ENCODE data around the gene SLC9C2.

The SLC9C2 gene

DNA sequence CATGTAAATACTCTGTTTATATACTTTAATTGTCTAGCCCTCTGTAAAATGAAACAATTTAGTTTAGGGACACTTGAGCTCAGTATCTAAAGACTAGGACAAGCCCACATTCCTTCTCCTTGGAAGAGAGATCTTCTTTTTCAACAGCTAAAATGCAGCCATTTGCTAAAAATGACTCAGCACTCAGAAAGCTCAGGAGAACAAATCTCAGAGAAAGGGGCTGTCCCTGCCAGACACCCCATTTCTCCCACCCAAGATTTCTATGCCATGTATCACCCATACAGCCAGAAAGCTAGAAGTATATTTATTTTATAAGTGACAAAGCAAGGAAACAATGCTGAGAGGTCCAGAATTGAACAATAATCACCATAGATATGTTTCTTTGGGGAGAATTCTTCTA lies 148.9 kb downstream of the SLC9C2 start:
- TF ChIP-seq, protein P1, sequence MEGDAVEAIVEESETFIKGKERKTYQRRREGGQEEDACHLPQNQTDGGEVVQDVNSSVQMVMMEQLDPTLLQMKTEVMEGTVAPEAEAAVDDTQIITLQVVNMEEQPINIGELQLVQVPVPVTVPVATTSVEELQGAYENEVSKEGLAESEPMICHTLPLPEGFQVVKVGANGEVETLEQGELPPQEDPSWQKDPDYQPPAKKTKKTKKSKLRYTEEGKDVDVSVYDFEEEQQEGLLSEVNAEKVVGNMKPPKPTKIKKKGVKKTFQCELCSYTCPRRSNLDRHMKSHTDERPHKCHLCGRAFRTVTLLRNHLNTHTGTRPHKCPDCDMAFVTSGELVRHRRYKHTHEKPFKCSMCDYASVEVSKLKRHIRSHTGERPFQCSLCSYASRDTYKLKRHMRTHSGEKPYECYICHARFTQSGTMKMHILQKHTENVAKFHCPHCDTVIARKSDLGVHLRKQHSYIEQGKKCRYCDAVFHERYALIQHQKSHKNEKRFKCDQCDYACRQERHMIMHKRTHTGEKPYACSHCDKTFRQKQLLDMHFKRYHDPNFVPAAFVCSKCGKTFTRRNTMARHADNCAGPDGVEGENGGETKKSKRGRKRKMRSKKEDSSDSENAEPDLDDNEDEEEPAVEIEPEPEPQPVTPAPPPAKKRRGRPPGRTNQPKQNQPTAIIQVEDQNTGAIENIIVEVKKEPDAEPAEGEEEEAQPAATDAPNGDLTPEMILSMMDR (IDR thresholded peaks at IDR 0.05; ENCODE audit: insufficient read depth, low read depth, low read length, missing control alignments): no peak
- no peak for DNase-seq (ENCODE audit: low read depth)

DNA sequence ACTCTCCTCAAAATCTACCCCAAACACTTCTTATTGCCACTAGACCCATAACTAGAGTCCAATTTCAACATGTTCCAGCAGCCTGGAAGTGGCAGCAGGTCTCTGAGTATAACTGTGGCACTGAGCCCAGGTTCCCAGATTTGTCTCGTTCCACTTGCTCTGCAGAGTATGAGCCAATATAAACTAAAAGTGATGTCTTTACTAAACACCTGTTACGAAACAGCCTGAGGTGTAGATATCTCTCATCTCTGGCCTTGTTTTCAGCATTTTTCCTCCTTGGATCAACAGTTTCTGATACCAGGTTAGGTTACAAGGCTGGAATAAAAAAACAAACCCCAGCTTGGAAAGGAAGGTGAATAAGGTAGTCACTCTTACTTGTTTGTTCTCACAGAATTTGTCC lies 150.9 kb downstream of the SLC9C2 start:
- H3K4me3 ChIP-seq (ENCODE audit: low read depth, low read length): no peak overlapping the region
- TF ChIP-seq, protein P1 (IDR thresholded peaks at IDR 0.05; ENCODE audit: insufficient read depth, low read depth, low read length, missing control alignments): no peak
- no peak for DNase-seq (ENCODE audit: low read depth)

More for the DNA sequence above, 148.9 kb downstream of the SLC9C2 start:
- H3K4me3 ChIP-seq (ENCODE audit: low read depth, low read length): no peak overlapping the region
